OCI-M2 (cell line): Measurements from ENCODE around the gene MTHFD2.
"Not testable (repeated sequence)": the region's sequence is repeated elsewhere in the genome, so short reads cannot be mapped to it uniquely, and the experiment has no call there.

Source experiments
- DNase-seq: peaks from one replicate; lab custom pipeline; 2025; ENCODE audit not compliant: unreplicated experiment; lab: John Stamatoyannopoulos, UW

Gene MTHFD2

GRCh38 chr2:74197049-74197448, 1.4 kb upstream of the MTHFD2 start:
- no peak for DNase-seq

GRCh38 chr2:74198023-74198460, 373 bp upstream of the MTHFD2 start:
- no peak for DNase-seq

- no peak for DNase-seq
Observed at GRCh38 chr2:74199275-74199701, 873 bp downstream of the MTHFD2 start.

GRCh38 chr2:74199871-74200305, 1.5 kb downstream of the MTHFD2 start:
- DNase-seq, result no peak

- no peak for DNase-seq
Observed at GRCh38 chr2:74201196-74201595, 2.8 kb downstream of the MTHFD2 start.

GRCh38 chr2:74201596-74201995, 3.2 kb downstream of the MTHFD2 start:
- no peak for DNase-seq

GRCh38 chr2:74204436-74204835, 6.0 kb downstream of the MTHFD2 start:
- DNase-seq, result no peak

GRCh38 chr2:74205113-74205512, 6.7 kb downstream of the MTHFD2 start:
- no peak for DNase-seq

- DNase-seq, result no peak
Observed at GRCh38 chr2:74205596-74205995, 7.2 kb downstream of the MTHFD2 start.

GRCh38 chr2:74206180-74206688, 7.8 kb downstream of the MTHFD2 start:
- DNase-seq, result no peak

GRCh38 chr2:74212702-74213410, 14.4 kb downstream of the MTHFD2 start:
- DNase-seq, result no peak

GRCh38 chr2:74215771-74216170, 17.4 kb downstream of the MTHFD2 start:
- DNase-seq, result not testable (repeated sequence)

- DNase-seq, result no peak
Observed at GRCh38 chr2:74216642-74217041, 18.2 kb downstream of the MTHFD2 start.

GRCh38 chr2:74219846-74220486, 21.6 kb downstream of the MTHFD2 start:
- no peak for DNase-seq

- DNase-seq, result no peak
Observed at GRCh38 chr2:74221091-74221490, 22.7 kb downstream of the MTHFD2 start.

GRCh38 chr2:74221604-74222299, 23.3 kb downstream of the MTHFD2 start:
- DNase-seq, result no peak

GRCh38 chr2:74222300-74222650, 23.9 kb downstream of the MTHFD2 start:
- no peak for DNase-seq

GRCh38 chr2:74223941-74224770, 25.7 kb downstream of the MTHFD2 start:
- no peak for DNase-seq

GRCh38 chr2:74225698-74226459, 27.5 kb downstream of the MTHFD2 start:
- DNase-seq, result no peak

- no peak for DNase-seq
Observed at GRCh38 chr2:74226648-74227213, 28.3 kb downstream of the MTHFD2 start.
